Measurements from ENCODE around the gene ADAMTS12.
"Not testable (repeated sequence)": the region's sequence is repeated elsewhere in the genome, so short reads cannot be mapped to it uniquely, and the experiment has no call there.

ADAMTS12 gene

DNA sequence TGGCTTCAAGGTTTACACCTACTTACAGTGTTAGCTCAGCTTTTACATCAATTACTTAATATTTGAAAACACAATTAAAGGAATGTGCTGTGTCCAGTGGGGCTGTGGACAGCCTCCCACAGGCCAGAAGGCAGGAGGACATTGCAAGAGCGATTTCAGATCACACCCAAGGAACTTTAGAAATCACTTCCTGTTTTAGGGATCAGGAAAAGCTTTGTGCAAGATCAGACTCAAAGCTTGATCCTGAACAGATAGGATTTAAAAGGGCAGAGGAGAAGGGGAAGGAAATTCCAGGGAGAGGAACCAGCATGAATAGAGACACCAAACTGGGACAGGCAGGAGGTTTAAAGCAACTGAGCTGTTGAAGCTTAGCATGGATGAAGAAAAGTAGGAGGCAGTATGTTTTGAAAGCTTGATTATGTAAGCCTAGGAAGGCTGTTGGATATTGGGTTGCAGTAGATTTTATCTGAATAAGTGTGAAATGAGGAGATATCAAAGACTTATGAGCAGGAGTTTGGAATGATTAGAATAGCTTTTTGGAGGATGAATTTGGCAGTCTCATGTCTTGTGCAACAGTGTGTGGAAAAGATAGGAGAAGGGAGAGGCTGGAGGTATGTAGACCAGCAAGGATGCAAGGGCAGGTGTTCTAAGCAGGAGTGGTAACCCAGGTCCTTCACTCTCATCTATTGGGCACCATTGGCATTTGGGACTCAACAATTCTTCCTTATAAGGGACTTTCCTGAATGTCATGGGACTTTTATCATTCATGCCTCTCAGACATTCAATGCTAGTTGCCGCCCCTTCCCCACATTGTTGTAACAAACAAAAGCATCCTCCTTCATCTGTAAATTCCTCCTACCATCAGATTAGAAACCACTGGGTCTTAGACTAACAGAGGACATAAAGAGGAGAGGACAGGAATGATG is 327.5 kb downstream of the ADAMTS12 start:
- Mint-ChIP-seq H3K9me3 (no peaks in the 10 kb centered on the region), H3K4me3 (no peak overlapping the region), H3K27me3 (peaks cover 7% of the 10 kb centered on the region), H3K4me1 (no peaks in the 10 kb centered on the region), H3K36me3 (no peaks in the 10 kb centered on the region), H3K27ac (no peak overlapping the region)

- no peaks in the 10 kb centered on the region for H3K36me3 Mint-ChIP-seq
- H3K4me1 Mint-ChIP-seq: no peaks in the 10 kb centered on the region
- peaks cover 7% of the 10 kb centered on the region for H3K27me3 Mint-ChIP-seq
- no peak overlapping the region for H3K27ac Mint-ChIP-seq
- no peak overlapping the region for H3K4me3 Mint-ChIP-seq
- H3K9me3 Mint-ChIP-seq: no peaks in the 10 kb centered on the region
Observed at GRCh38 chr5:33563530-33563929, 328.3 kb downstream of the ADAMTS12 start.

DNA sequence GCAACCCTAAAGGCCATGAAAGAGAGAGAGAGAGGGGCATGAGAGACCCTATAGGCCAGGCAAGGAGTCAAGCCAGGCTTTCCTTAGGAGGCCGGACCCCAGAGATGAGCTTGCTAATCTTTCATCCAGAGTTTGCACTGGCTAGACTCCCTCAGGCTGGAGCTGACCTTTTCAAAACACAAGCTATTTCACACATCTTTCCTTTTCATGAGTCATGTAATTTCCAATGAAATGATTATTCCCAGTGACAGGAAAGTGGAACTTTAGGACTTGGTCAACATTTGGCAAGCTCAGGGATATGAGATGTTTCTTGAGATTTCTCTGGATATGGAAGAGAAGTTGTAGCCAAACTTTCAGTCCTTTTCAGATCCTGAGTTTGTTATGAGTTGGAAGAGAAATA is 333.3 kb downstream of the ADAMTS12 start:
- H3K4me1 Mint-ChIP-seq: no peaks in the 10 kb centered on the region
- no peak overlapping the region for H3K4me3 Mint-ChIP-seq
- no peaks in the 10 kb centered on the region for H3K36me3 Mint-ChIP-seq
- peaks cover 2% of the 10 kb centered on the region for H3K27me3 Mint-ChIP-seq
- H3K27ac Mint-ChIP-seq: no peak overlapping the region
- no peaks in the 10 kb centered on the region for H3K9me3 Mint-ChIP-seq

DNA sequence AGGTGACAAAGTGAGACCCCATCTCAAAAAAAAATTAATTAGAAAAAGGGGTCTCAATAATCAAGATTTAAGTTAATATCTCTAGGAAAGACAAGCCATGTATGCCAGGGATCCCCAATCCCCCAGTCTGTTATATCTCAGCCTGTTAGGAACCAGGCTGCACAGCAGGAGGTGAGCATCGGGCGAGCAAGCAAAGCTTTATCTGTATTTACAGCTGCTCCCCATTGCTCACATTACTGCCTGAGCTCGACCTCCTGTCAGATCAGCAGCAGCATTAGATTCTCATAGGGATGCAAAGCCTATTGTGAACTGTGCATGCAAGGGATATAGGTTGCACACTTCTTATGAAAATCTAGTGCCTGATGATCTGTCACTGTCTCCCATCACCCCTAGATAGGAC is 334.2 kb downstream of the ADAMTS12 start:
- H3K4me1 Mint-ChIP-seq: no peaks in the 10 kb centered on the region
- H3K36me3 Mint-ChIP-seq: no peaks in the 10 kb centered on the region
- H3K4me3 Mint-ChIP-seq: no peak overlapping the region
- H3K27ac Mint-ChIP-seq: no peak overlapping the region
- peaks cover 2% of the 10 kb centered on the region for H3K27me3 Mint-ChIP-seq
- no peaks in the 10 kb centered on the region for H3K9me3 Mint-ChIP-seq

DNA sequence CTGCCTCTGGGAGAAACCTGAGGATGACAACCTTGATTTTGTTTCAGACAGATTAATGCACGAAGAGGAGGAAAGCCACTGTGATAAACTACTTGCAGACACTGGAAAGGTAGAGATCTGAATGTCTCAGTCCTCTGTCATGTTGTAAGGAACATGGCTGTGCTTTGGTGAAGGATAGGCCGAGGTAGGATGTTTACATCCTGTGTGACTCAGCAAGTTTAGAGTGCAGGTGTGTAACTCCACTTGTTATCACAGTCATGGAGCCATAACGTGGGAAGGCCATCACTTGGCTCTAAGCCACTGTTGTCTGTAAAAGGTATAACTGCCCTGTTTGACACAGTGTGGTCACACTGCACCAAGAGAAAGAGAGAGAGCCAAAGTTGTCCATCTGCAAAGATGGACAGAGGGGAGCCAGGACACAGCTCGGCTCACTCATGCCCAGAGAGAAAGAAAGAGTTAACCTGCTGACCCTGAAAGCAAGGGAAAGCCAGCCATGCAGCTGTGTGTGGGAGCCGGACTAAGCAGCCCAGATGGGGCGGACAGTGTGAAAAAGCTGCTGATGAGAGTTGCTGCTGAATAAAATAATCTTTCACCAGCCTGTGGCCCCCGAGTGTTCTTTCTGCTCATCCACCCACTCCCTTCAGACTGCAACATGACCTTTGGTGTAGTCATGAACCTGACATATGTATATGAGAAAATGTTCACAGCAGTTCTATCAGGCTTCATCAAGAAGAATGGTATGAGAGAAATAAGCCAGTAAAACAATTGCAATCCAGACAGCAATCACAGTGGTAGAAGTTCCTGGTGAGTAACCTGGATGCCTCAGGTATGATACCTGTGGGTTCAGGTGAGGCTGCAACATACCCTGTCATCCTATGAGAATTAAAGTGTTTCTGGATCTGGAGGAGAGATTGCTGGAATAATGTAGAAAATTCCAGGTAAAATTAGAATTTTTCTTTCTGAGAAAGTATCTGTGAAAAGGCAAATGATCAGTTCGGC is 335.2 kb downstream of the ADAMTS12 start:
- Mint-ChIP-seq H3K4me1 (no peaks in the 10 kb centered on the region), H3K36me3 (no peaks in the 10 kb centered on the region), H3K27ac (no peak overlapping the region)

DNA sequence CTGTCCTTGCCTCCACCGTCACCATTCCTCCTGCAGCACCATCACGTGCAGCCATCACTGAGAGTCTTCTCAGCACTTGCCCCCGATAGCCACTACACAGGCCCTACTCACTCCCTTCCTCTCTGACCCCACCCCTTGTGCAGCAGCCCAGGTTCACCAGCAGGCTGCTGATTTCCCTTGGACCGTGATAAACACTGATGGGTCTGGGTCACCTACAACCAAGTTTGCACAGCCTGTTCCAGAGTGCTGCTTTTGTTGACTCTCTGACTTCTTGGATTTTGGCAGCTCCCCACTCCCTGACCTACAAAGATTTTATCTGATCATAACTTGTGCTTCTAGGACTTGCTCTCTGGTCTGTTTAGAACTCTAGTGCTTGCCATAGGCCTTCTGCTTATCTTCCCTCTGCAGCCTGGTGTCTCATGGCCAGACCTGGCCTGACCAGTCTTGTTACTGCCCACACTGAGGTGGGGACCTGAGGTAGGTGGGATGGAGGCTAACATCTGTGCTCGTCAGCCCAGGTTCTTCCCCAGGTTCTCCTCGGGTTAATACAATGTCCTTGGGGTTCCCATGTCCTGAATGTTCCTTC is 341.7 kb downstream of the ADAMTS12 start:
- H3K4me3 Mint-ChIP-seq: no peak overlapping the region
- no peak overlapping the region for H3K27ac Mint-ChIP-seq
- H3K36me3 Mint-ChIP-seq: no peaks in the 10 kb centered on the region
- no peaks in the 10 kb centered on the region for H3K9me3 Mint-ChIP-seq
- H3K27me3 Mint-ChIP-seq: no peaks in the 10 kb centered on the region
- H3K4me1 Mint-ChIP-seq: no peaks in the 10 kb centered on the region

More for the DNA sequence above, 335.2 kb downstream of the ADAMTS12 start:
- Mint-ChIP-seq H3K27me3 (peaks cover 2% of the 10 kb centered on the region), H3K4me3 (no peak overlapping the region), H3K9me3 (no peaks in the 10 kb centered on the region)

DNA sequence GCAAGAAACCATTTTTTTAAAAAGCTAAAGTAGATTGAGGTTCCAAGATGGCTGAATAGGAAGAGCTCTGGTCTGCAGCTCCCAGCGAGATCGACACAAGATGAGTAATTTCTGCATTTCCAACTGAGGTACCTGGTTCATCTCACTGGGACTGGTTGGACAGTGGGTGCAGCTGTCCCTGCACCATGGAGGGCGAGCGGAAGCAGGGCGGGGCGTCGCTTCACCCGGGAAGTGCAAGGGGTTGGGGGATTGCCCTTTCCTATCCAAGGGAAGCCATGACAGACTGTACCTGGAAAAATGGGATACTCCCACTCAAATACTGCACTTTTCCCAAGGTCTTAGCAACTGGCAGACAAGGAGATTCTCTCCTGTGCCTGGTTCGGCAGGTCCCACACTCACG is 352.0 kb downstream of the ADAMTS12 start:
- H3K4me3 Mint-ChIP-seq: not testable (repeated sequence)

DNA sequence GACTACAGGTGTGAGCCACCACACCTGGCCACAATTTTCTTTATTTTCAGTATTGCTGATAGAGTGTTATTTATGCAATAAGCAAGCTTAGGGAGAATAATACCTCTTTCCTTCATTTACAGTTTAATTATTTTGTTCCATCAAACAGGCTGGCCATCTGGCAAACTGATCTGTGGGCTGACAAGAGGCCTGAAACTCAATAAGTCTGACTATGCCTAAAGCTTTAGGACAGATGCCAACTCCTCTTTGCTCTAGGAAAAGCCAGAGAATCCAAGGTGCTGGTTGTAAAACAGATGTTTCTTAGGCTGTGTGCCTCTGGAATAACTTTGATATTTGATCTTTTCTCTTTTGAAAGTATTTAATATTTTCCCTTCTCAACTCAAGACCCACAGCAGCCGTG is 352.6 kb downstream of the ADAMTS12 start:
- no peak overlapping the region for H3K27ac Mint-ChIP-seq
- no peaks in the 10 kb centered on the region for H3K4me1 Mint-ChIP-seq
- H3K36me3 Mint-ChIP-seq: no peaks in the 10 kb centered on the region
- H3K4me3 Mint-ChIP-seq: no peak overlapping the region
- H3K9me3 Mint-ChIP-seq: no peaks in the 10 kb centered on the region
- peaks cover 8% of the 10 kb centered on the region for H3K27me3 Mint-ChIP-seq

More for the DNA sequence above, 352.0 kb downstream of the ADAMTS12 start:
- not testable (repeated sequence) for H3K27ac Mint-ChIP-seq, H3K9me3 Mint-ChIP-seq, H3K27me3 Mint-ChIP-seq, H3K36me3 Mint-ChIP-seq, H3K4me1 Mint-ChIP-seq

GRCh38 chr5:33538201-33538600 is 353.6 kb downstream of the ADAMTS12 start:
- Mint-ChIP-seq H3K27ac (no peak overlapping the region), H3K36me3 (no peaks in the 10 kb centered on the region), H3K4me3 (no peak overlapping the region), H3K4me1 (no peaks in the 10 kb centered on the region), H3K9me3 (no peaks in the 10 kb centered on the region), H3K27me3 (peaks cover 8% of the 10 kb centered on the region)

DNA sequence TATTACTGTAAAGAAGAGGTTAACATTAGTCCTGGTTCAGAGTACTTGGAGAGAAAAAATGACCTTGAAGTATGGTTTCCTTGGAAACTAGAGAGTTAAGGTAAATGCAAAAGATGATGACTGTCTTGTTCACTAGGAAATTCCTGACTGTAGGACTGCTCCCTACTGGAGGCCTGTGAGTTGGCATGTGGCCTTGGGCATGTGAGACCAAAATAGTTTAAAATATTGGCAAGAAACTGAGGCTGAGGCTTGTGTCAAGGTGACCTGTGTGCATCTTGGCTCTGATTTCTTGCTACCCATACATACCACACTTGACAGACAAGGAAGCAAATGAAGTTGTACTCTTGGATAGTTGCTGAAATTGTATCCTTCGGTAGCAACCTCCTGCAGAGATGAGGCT is 354.6 kb downstream of the ADAMTS12 start:
- Mint-ChIP-seq H3K4me1 (no peaks in the 10 kb centered on the region), H3K4me3 (no peak overlapping the region), H3K27me3 (peaks cover 8% of the 10 kb centered on the region), H3K36me3 (no peaks in the 10 kb centered on the region), H3K9me3 (no peaks in the 10 kb centered on the region), H3K27ac (no peak overlapping the region)

DNA sequence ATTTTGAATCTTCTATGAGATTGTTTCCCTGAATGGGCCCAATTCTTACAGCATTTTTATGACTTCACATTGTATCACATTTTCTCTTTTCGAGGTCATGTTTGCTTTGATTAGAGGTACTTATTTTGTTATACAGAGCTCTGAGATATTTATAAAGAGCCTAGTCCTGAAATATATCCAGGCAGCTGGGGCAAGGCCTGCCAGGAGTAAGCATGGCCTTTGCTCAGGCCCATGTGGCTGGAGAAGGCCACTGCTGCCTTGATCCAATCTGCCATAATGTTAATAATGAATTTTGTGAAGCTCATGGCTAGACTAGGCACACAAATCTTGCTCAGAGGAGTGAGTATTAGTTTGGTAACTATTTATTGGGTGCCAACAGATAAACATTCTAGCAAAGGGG is 355.0 kb downstream of the ADAMTS12 start:
- Mint-ChIP-seq H3K9me3 (no peaks in the 10 kb centered on the region), H3K4me3 (no peak overlapping the region), H3K27ac (no peak overlapping the region), H3K36me3 (no peaks in the 10 kb centered on the region), H3K27me3 (peaks cover 8% of the 10 kb centered on the region), H3K4me1 (no peaks in the 10 kb centered on the region)

DNA sequence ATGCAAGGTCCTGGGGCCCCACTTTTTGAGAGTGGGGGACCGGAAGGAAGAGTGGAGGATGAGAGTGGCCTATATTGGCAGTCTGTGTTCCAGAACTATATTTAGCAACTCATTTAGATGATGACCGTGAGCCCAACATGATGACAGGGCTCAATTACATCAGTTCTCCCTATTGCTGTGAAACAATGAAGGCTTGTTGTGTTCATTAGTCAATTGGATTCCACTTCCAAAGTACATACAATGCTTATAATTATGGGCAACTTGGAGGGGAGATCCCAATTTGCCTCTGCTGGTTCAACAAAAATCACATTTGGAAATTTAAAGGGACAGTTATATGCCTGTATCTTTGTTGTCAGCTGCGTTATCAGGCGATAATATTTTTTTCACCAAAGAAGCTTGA is 360.0 kb downstream of the ADAMTS12 start:
- Mint-ChIP-seq H3K27ac (no peak overlapping the region), H3K36me3 (no peaks in the 10 kb centered on the region), H3K4me1 (no peaks in the 10 kb centered on the region), H3K4me3 (no peak overlapping the region), H3K9me3 (no peaks in the 10 kb centered on the region), H3K27me3 (peaks cover 1% of the 10 kb centered on the region)

DNA sequence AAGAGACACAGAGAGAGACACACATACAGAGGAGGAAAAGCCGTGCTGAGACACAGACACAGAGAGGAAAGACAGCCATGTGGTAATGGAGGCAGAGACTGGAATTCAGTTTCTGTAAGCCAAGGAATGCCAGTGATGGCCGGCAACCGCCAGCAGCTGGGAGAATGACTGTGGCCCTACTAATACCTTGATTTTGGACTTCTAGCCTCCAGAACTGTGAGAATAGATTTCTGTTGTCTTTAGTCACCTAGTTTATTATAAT is 360.8 kb downstream of the ADAMTS12 start:
- H3K36me3 Mint-ChIP-seq: no peaks in the 10 kb centered on the region
- H3K4me1 Mint-ChIP-seq: no peaks in the 10 kb centered on the region
- H3K27me3 Mint-ChIP-seq: peaks cover 1% of the 10 kb centered on the region
- no peak overlapping the region for H3K27ac Mint-ChIP-seq
- H3K4me3 Mint-ChIP-seq: no peak overlapping the region
- H3K9me3 Mint-ChIP-seq: no peaks in the 10 kb centered on the region

DNA sequence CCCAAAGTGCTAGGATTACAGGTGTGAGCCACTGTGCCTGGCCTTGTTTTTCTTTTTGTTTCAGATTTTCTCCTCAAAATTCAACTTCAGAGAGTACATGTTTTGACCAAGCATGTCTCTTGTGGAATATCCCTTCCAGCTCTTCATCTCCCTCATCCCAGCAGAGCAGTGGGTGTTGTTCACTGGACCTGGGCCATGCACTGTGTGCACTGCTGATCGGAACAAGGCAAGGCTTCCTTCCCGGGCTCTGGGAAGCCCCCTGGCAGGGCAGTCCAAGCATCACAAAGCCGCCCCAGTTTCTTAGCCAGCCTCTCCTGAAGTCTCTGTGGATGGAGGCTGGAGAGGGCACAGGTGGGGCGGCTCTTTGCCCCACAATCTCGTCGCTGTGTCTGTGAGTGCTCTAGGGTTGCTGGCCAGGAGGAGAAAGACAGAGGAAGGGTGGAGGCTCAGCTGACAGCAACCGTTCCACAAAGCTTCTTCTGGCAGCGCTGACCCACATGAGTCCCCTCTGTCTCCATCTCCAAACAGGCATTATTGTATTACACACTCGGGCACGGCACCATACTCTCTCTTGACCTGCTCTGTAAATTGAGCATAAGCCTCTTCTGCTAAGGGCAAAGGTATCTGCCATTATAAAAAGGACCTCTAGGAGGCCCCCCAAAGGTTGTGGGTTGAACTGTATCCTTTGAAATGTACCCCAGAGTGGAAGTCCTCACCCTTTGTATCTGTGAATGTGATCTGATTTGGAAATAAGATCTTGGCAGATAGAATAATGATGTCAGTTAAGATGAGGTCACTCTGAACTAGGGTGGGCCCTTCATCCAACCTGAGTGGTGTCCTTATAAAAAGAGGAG is 361.4 kb downstream of the ADAMTS12 start:
- Mint-ChIP-seq H3K36me3 (no peaks in the 10 kb centered on the region), H3K9me3 (no peaks in the 10 kb centered on the region), H3K4me1 (no peaks in the 10 kb centered on the region), H3K27ac (no peak overlapping the region), H3K4me3 (no peak overlapping the region), H3K27me3 (no peaks in the 10 kb centered on the region)

- Mint-ChIP-seq H3K27me3 (no peaks in the 10 kb centered on the region), H3K4me3 (no peak overlapping the region), H3K9me3 (no peaks in the 10 kb centered on the region), H3K36me3 (no peaks in the 10 kb centered on the region), H3K4me1 (no peaks in the 10 kb centered on the region), H3K27ac (no peak overlapping the region)
Observed at GRCh38 chr5:33527696-33528095, 364.1 kb downstream of the ADAMTS12 start.
